ENCODE data around the gene NMNAT3. TPM values are rescaled to one million over a fixed set of nuclear protein-coding genes. Genes with fewer than 3 reads are reported as not detected.

Gene NMNAT3
- total RNA-seq, 1 experiment from 2014 or later, result 1.3 TPM

GRCh38 chr3:139668332-139668731 is 9.4 kb downstream of the NMNAT3 start:
- H4K91ac ChIP-seq (ENCODE audit: insufficient read length, low read depth, low read length), result no peak overlapping the region

More at GRCh38 chr3:139668332-139668731, 9.4 kb downstream of the NMNAT3 start:
- Histone ChIP-seq H3K9ac (ENCODE audit: extremely low read depth, insufficient read length, low read length) (no peak overlapping the region), H2BK120ac (ENCODE audit: low read depth, low read length, poor library complexity, severe bottlenecking) (no peak overlapping the region), H3K23me2 (ENCODE audit: insufficient read length, low read depth, low read length, poor library complexity, severe bottlenecking) (no peaks in the 10 kb centered on the region), H4K20me1 (ENCODE audit: control insufficient read depth, insufficient read depth, insufficient read length) (no peaks in the 10 kb centered on the region), H2BK20ac (ENCODE audit: low read depth, low read length, poor library complexity, severe bottlenecking) (no peak overlapping the region), H4K5ac (ENCODE audit: insufficient read length, low read depth, low read length) (no peak overlapping the region), H3K56ac (ENCODE audit: insufficient read length, low read depth, low read length) (no peak overlapping the region), H2BK12ac (ENCODE audit: insufficient read length, low read depth, low read length) (no peak overlapping the region), H3T11ph (ENCODE audit: low read length) (no peak overlapping the region), H3K4me1 (ENCODE audit: insufficient read depth, low read length) (peaks cover 13% of the 10 kb centered on the region; the same call in 1 of the 2 replicates), H3K4me2 (ENCODE audit: insufficient read depth, insufficient read length, low read length) (no peak overlapping the region), H3K14ac (ENCODE audit: insufficient read depth, low read length) (no peak overlapping the region), H4K8ac (replicated peaks; ENCODE audit: insufficient read length, low read depth, low read length) (no peak overlapping the region), H2BK5ac (ENCODE audit: insufficient read length, low read length) (no peak overlapping the region), H3K27me3 (ENCODE audit: insufficient read depth, low read length) (peaks cover 2% of the 10 kb centered on the region; the same call in 1 of the 2 replicates), H2AFZ (ENCODE audit: low read length) (no peak overlapping the region), H3K79me2 (ENCODE audit: insufficient read depth, low read length) (no peaks in the 10 kb centered on the region), H3K9me3 (ENCODE audit: control insufficient read depth, low read depth, low read length) (no peaks in the 10 kb centered on the region), H2AK5ac (ENCODE audit: insufficient read length, low read length) (no peak overlapping the region), H2BK15ac (ENCODE audit: low read depth, low read length) (no peak overlapping the region), H3K4ac (ENCODE audit: low read depth, low read length) (no peak overlapping the region), H3K27ac (ENCODE audit: insufficient read length, low read depth, low read length) (no peak overlapping the region), H3K23ac (ENCODE audit: insufficient read length, low read depth, low read length) (no peak overlapping the region), H3K18ac (ENCODE audit: insufficient read length, low read depth, low read length) (no peak overlapping the region), H3K79me1 (ENCODE audit: insufficient read depth, low read depth, low read length, poor library complexity, severe bottlenecking) (no peaks in the 10 kb centered on the region)
- Mint-ChIP-seq H3K4me3 (peak overlapping the region in 1 of 2 experiments; percentile 1; a peak in 1 of 5 replicates), H3K9me3 (no peaks in the 10 kb centered on the region), H3K36me3 (ENCODE audit: insufficient read depth in 1 of 3, low read depth in 3 of 3) (no peaks in the 10 kb centered on the region; a peak in 2 of 7 replicates), H3K27me3 (ENCODE audit: low read depth) (peaks cover 22% of the 10 kb centered on the region), H3K4me1 (peaks cover 14 to 22% of the 10 kb centered on the region in 2 experiments), H3K27ac (peak overlapping the region in 2 of 3 experiments; percentile 16 to 93; a peak in 3 of 7 replicates)
- DNase-seq, result no peak
- no peak for TF ChIP-seq CTCF (conservative IDR thresholded peaks at IDR 0.05)
